DMS79 (cell line): ENCODE results near the gene PARP2.

Experiments used
- DNase-seq: peaks from one replicate; lab custom pipeline; 2025; lab: John Stamatoyannopoulos, UW

PARP2 gene

GRCh38 chr14:20400965-20401593 lies 57.6 kb downstream of the PARP2 start:
- DNase-seq = no peak

DNA sequence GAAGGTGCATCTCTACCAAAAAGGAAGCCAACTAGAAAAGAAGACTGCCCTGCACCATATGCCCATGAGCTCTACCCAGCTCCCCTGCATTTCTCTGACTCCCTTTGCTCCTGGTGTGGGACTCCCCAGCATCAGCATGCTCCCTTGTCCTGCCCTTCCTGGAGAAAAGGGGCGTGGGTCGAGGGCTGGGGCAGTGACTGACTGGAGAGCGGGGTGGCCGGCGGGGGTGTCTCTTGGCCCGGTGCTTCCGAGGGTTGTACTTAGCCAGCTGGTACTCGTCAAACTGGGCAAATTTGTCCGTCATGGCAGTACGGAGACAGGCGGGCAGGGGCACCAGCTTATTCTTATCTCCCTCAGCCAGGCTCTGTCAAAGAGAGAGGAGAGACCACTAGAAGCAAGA lies 60.1 kb downstream of the PARP2 start:
- DNase-seq = no peak
